Activated B cell treated with CpG ODN at 0.5 μM for 24 hours (primary cell): ENCODE results near the gene BCAR1. TPM values are rescaled to one million over a fixed set of nuclear protein-coding genes. Genes with fewer than 3 reads are reported as not detected.
"Not testable (repeated sequence)": the region's sequence is repeated elsewhere in the genome, so short reads cannot be mapped to it uniquely, and the experiment has no call there.

Experiments
- ATAC-seq: fragments of 200-7000 bp; cut with Tn5 transposase; one replicate; pipeline ENCODE4 v1.10.0; 2021; ENCODE audit warnings: low read depth, mild to moderate bottlenecking, moderate library complexity
- CTCF ChIA-PET: fragments of 350-600 bp; sonication (Branson Sonifier 250); formaldehyde crosslinking; loops from one replicate; lab custom pipeline; 2021; ENCODE audit warnings: antibody characterized with exemption; lab: Charles Lee
- POLR2A ChIA-PET: fragments of 350-600 bp; sonication (Branson Sonifier 250); formaldehyde crosslinking; loops from one replicate; lab custom pipeline; 2021; ENCODE audit warnings: antibody characterized with exemption; lab: Charles Lee
- DNase-seq: peaks from one replicate; pipeline ENCODE4 v3.0.0; 2022
- H3K27ac Mint-ChIP-seq: one replicate; pipeline ENCODE4 v1.8.0; 2020; ENCODE audit warnings: mixed read lengths
- H3K27me3 Mint-ChIP-seq: one replicate; pipeline ENCODE4 v1.8.0; 2021; ENCODE audit warnings: mixed read lengths
- H3K36me3 Mint-ChIP-seq: one replicate; pipeline ENCODE4 v1.8.0; 2021; ENCODE audit warnings: low read depth, mixed read lengths
- H3K4me1 Mint-ChIP-seq: one replicate; pipeline ENCODE4 v1.8.0; 2021; ENCODE audit warnings: mixed read lengths
- H3K4me3 Mint-ChIP-seq: one replicate; pipeline ENCODE4 v1.8.0; 2020; ENCODE audit warnings: mild to moderate bottlenecking, mixed read lengths
- H3K9me3 Mint-ChIP-seq: one replicate; pipeline ENCODE4 v1.8.0; 2020; ENCODE audit warnings: mixed read lengths
- CTCF ChIP-seq: fragments of 200-600 bp; IDR thresholded peaks from one replicate; pipeline ENCODE4 v1.8.0; 2022; ENCODE audit warnings: antibody characterized with exemption, mild to moderate bottlenecking
- intact Hi-C: fragments of 100-400 bp; cut with micrococcal nuclease; formaldehyde crosslinking; loops from one replicate; pipeline ENCODE4 v1.15.1; 2024
- total RNA-seq: library from RNA; stranded (reverse); gene quantifications from 2 replicates; pipeline ENCODE4 v1.2.3, GENCODE V29; 2022

The BCAR1 gene
- total RNA-seq, 1 donor from 2014 or later: not detected

GRCh38 chr16:75271441-75272096, 20.1 kb upstream of the BCAR1 start:
- ATAC-seq (no peak), DNase-seq (no peak)
- Mint-ChIP-seq H3K27me3 (peaks cover 26% of the 10 kb centered on the region), H3K4me3 (no peak overlapping the region), H3K4me1 (peaks cover under 1% of the 10 kb centered on the region), H3K9me3 (no peaks in the 10 kb centered on the region), H3K27ac (no peak overlapping the region), H3K36me3 (no peaks in the 10 kb centered on the region)
- intact Hi-C loops: no loop called here
- POLR2A ChIA-PET: no interaction called here
- CTCF ChIA-PET: no interaction called here
- no peak for TF ChIP-seq CTCF

- H3K4me3 Mint-ChIP-seq, H3K4me1 Mint-ChIP-seq, ATAC-seq, H3K36me3 Mint-ChIP-seq, CTCF ChIA-PET, H3K27ac Mint-ChIP-seq, DNase-seq, POLR2A ChIA-PET, H3K9me3 Mint-ChIP-seq: not testable (repeated sequence)
- peaks cover 32% of the 10 kb centered on the region for H3K27me3 Mint-ChIP-seq
- intact Hi-C loops: loop anchor here (5.0 kb wide), 1 partner anchor 37 kb away; no protein-coding TSS in a partner anchor
Observed at GRCh38 chr16:75269358-75269757, 17.9 kb upstream of the BCAR1 start.

GRCh38 chr16:75267631-75268264, 16.3 kb upstream of the BCAR1 start:
- Mint-ChIP-seq H3K4me1 (peaks cover 12% of the 10 kb centered on the region), H3K9me3 (no peaks in the 10 kb centered on the region), H3K27ac (no peak overlapping the region), H3K36me3 (no peaks in the 10 kb centered on the region), H3K27me3 (peaks cover 33% of the 10 kb centered on the region), H3K4me3 (no peak overlapping the region)
- no peak for ATAC-seq
- ChIA-PET CTCF (no interaction called here), POLR2A (interaction anchor here (0.7 kb wide), 1 partner anchor 252 kb away, joined by 5 read pairs; no protein-coding TSS in a partner anchor)
- TF ChIP-seq CTCF: no peak
- DNase-seq: no peak
- intact Hi-C loops: loop anchor here (5.0 kb wide), 1 partner anchor 35 kb away; no protein-coding TSS in a partner anchor

- DNase-seq (peak; percentile 16), ATAC-seq (no peak)
- Mint-ChIP-seq H3K4me1 (peaks cover 12% of the 10 kb centered on the region), H3K4me3 (peak overlapping the region; percentile 77), H3K36me3 (no peaks in the 10 kb centered on the region), H3K27ac (no peak overlapping the region), H3K9me3 (no peaks in the 10 kb centered on the region), H3K27me3 (peaks cover 41% of the 10 kb centered on the region)
- intact Hi-C loops: loop anchor here (5.0 kb wide), 1 partner anchor 35 kb away; no protein-coding TSS in a partner anchor
- CTCF ChIA-PET: no interaction called here
- TF ChIP-seq CTCF: no peak
- POLR2A ChIA-PET: interaction anchor here (0.7 kb wide), 1 partner anchor 253 kb away, joined by 5 read pairs; no protein-coding TSS in a partner anchor
Observed at GRCh38 chr16:75266738-75267630, 15.6 kb upstream of the BCAR1 start.

- DNase-seq: peak; percentile 23
- no peak overlapping the region for H3K27ac Mint-ChIP-seq
- ChIA-PET POLR2A (no interaction called here), CTCF (no interaction called here)
- peaks cover 46% of the 10 kb centered on the region for H3K27me3 Mint-ChIP-seq
- no peaks in the 10 kb centered on the region for H3K36me3 Mint-ChIP-seq
- TF ChIP-seq CTCF: no peak
- no peaks in the 10 kb centered on the region for H3K9me3 Mint-ChIP-seq
- H3K4me3 Mint-ChIP-seq: peak overlapping the region; percentile 77
- ATAC-seq: peak; percentile 25
- intact Hi-C loops: loop anchor here (5.0 kb wide), 1 partner anchor 34 kb away; no protein-coding TSS in a partner anchor
- peaks cover 12% of the 10 kb centered on the region for H3K4me1 Mint-ChIP-seq
Observed at GRCh38 chr16:75265911-75266701, 14.7 kb upstream of the BCAR1 start.
